Fibroblast of upper back skin (primary cell): ENCODE data around the gene ZNF324.
"Not testable (repeated sequence)": the region's sequence is repeated elsewhere in the genome, so short reads cannot be mapped to it uniquely, and the experiment has no call there.

Experiments
- DNase-seq: peaks from one replicate; pipeline ENCODE4 v3.0.0-alpha.2; 2013

Gene ZNF324

GRCh38 chr19:58507602-58508223, 40.8 kb downstream of the ZNF324 start:
- not testable (repeated sequence) for DNase-seq

- DNase-seq = no peak
Observed at GRCh38 chr19:58509731-58510083, 42.8 kb downstream of the ZNF324 start.

- no peak for DNase-seq
Observed at GRCh38 chr19:58510084-58510862, 43.4 kb downstream of the ZNF324 start.

- no peak for DNase-seq
Observed at GRCh38 chr19:58511353-58512208, 44.7 kb downstream of the ZNF324 start, which contains the start of gene SLC27A5. Gene SLC27A5, minus strand, starts transcription at chr19:58511992. Its CDS starts 37 bp downstream, at chr19:58511955.

GRCh38 chr19:58513213-58513693, 46.4 kb downstream of the ZNF324 start:
- no peak for DNase-seq

- DNase-seq = peak; percentile 85
Observed at GRCh38 chr19:58513694-58514563, 47.0 kb downstream of the ZNF324 start.

GRCh38 chr19:58514564-58515022, 47.7 kb downstream of the ZNF324 start:
- no peak for DNase-seq

GRCh38 chr19:58515259-58515658, 48.4 kb downstream of the ZNF324 start:
- DNase-seq = no peak

- no peak for DNase-seq
Observed at GRCh38 chr19:58516246-58516836, 49.5 kb downstream of the ZNF324 start.

GRCh38 chr19:58516964-58517833, 50.3 kb downstream of the ZNF324 start:
- no peak for DNase-seq

- no peak for DNase-seq
Observed at GRCh38 chr19:58518256-58519086, 51.6 kb downstream of the ZNF324 start.

- peak; percentile 73 for DNase-seq
Observed at GRCh38 chr19:58519087-58519354, 52.1 kb downstream of the ZNF324 start.

GRCh38 chr19:58519355-58520256, 52.7 kb downstream of the ZNF324 start, which contains the start of gene ZBTB45:
Gene ZBTB45, minus strand, starts transcription at chr19:58519810. Its CDS starts 2,137 bp downstream, at chr19:58517673.
- DNase-seq = peak; percentile 97

- no peak for DNase-seq
Observed at GRCh38 chr19:58520257-58520599, 53.3 kb downstream of the ZNF324 start.

GRCh38 chr19:58521651-58522050, 54.8 kb downstream of the ZNF324 start:
- no peak for DNase-seq

GRCh38 chr19:58522709-58523108, 55.8 kb downstream of the ZNF324 start:
- no peak for DNase-seq
